Transverse colon (tissue), 4 donors: ENCODE data around the gene PHACTR2.

Experiments used
- CTCF ChIP-seq, 5 experiments: fragments of 200-600 bp in 3 of 5; fragments of 450-650 bp in 2 of 5; sonication (generic) in 3 of 5; IDR thresholded peaks; 1 replicate in 2 of 5; 2 replicates in 3 of 5; pipeline ENCODE4 v1.5.1; 2016 to 2017; ENCODE audit warnings: antibody characterized with exemption in 5 of 5, inconsistent platforms in 3 of 5, mild to moderate bottlenecking in 2 of 5, moderate library complexity in 1 of 5
- EP300 ChIP-seq: sonication (generic); formaldehyde crosslinking; IDR thresholded peaks from one replicate; pipeline ENCODE4 v1.6.1; 2017; ENCODE audit warnings: antibody characterized with exemption, low read depth
- POLR2A ChIP-seq: fragments of 450-650 bp; IDR thresholded peaks from one replicate; pipeline ENCODE4 v1.6.1; 2016; ENCODE audit warnings: antibody characterized with exemption, mild to moderate bottlenecking, moderate library complexity
- POLR2AphosphoS5 ChIP-seq, 3 donors: sonication (generic); formaldehyde crosslinking; IDR thresholded peaks; one replicate each; pipeline ENCODE4 v1.6.1; 2016; ENCODE audit warnings: antibody characterized with exemption in 3 of 3

- no peak for TF ChIP-seq EP300
- no peak for TF ChIP-seq CTCF (IDR thresholded peaks at IDR 0.05)
- no peak for TF ChIP-seq POLR2A
- TF ChIP-seq POLR2AphosphoS5 (IDR thresholded peaks at IDR 0.05) = no peak
These were observed 95.9 kb downstream of the PHACTR2 start for GRCh38 chr6:143773506-143774150.
